GM20000 (cell line): Measurements from ENCODE around the gene IQSEC3.

Source experiments
- DNase-seq: peaks from one replicate; pipeline ENCODE4 v3.0.0; 2012; ENCODE audit warnings: low spot score
- TF ChIP-seq, protein P1 (sequence below): IDR thresholded peaks from 2 replicates; pipeline ENCODE4 v1.5.1; 2012; ENCODE audit warnings: mild to moderate bottlenecking, control low read depth; ENCODE audit errors: extremely low read depth, missing control alignments

IQSEC3 gene

DNA sequence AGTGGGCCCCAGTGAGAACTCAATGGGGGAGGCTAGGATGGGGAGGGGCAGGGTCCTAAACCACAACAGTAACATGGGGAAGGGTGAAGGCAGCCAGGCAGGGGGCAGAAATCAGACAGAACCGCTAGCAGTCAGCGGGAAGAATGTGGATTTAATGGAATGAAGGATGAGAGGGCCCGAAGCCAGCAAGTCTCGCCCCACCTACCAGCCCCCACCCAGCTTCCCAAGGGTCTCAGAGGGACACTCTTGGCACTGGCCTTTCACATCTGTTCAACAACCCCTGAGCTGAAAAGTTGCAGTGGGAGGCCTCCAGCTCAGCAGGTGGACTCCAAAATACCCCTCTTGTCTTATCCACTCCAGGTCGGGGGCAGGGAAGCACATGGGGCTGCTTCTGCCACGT is 153.9 kb downstream of the IQSEC3 start:
- TF ChIP-seq, protein P1, sequence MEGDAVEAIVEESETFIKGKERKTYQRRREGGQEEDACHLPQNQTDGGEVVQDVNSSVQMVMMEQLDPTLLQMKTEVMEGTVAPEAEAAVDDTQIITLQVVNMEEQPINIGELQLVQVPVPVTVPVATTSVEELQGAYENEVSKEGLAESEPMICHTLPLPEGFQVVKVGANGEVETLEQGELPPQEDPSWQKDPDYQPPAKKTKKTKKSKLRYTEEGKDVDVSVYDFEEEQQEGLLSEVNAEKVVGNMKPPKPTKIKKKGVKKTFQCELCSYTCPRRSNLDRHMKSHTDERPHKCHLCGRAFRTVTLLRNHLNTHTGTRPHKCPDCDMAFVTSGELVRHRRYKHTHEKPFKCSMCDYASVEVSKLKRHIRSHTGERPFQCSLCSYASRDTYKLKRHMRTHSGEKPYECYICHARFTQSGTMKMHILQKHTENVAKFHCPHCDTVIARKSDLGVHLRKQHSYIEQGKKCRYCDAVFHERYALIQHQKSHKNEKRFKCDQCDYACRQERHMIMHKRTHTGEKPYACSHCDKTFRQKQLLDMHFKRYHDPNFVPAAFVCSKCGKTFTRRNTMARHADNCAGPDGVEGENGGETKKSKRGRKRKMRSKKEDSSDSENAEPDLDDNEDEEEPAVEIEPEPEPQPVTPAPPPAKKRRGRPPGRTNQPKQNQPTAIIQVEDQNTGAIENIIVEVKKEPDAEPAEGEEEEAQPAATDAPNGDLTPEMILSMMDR: no peak
- no peak for DNase-seq

- TF ChIP-seq, protein P1: no peak
- DNase-seq: no peak
Measured at GRCh38 chr12:220946-221550, 154.5 kb downstream of the IQSEC3 start.

DNA sequence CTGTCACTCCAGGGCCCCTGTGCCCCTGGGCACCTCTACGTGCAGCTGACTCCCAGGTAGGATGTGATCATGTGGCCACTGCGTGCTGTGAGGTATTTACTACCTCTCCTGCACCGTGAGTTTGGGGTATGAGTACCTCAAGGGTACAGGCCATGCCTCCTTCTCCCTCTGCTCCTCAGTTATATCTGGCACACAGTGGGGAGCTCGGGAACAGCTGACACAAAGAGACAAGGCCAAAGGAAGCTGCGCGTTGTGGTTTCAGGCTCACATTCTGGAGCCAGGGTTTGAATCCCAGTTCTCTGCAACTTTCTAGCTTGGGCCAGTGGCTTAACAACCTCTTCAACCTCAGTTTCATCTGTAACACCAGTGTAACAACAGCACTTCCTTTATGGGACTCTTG is 155.2 kb downstream of the IQSEC3 start:
- TF ChIP-seq, protein P1: no peak
- no peak for DNase-seq

GRCh38 chr12:223841-224240 is 157.3 kb downstream of the IQSEC3 start:
- TF ChIP-seq, protein P1: no peak

DNA sequence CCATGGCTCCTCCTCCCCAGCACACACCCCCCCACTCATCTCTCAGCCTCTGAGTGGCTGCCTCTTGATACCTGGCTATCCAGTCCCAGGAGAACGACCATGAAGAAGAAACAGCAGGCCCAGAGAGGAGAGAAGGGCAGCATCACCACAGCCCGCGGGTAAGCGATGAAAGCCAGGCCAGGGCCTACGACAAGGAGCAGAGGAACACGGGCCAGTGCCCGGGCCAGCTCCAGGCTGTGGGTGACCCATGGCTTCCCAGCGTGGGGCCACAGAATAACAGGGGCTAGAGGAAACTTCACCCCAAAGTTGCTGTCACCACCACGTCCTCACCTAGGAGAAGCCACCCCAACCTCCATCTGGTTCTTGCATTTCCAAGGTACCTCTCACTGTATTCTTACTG is 157.8 kb downstream of the IQSEC3 start:
- TF ChIP-seq, protein P1: no peak
- no peak for DNase-seq

More at GRCh38 chr12:223841-224240, 157.3 kb downstream of the IQSEC3 start:
- no peak for DNase-seq

- TF ChIP-seq, protein P1: no peak
- DNase-seq: no peak
Measured at GRCh38 chr12:225012-225411, 158.4 kb downstream of the IQSEC3 start.

DNA sequence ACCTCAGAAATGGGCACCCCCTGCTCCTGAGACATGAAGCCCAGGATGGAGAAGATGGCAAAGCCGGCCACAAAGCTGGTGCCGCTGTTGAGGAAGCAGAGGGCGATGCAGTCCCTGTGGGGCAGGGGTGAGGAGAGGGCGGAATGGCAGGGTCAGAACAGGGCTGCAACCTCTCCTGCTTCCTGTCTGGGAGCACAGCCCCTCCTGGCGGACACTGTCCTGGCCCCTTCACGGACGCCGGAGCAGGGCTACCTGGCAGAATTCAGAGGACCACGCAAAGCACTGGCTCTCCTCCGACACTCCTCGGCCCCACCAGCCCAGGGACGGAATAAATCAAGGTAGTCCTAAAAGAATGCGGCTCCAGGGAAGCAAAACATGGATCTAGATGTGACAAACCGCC is 159.8 kb downstream of the IQSEC3 start:
- DNase-seq: no peak
- TF ChIP-seq, protein P1: no peak
